Gastrocnemius medialis (tissue), 4 donors: ENCODE results near the gene COL27A1. TPM values are rescaled to one million over a fixed set of nuclear protein-coding genes. Genes with fewer than 3 reads are reported as not detected.
"Not testable (repeated sequence)": the region's sequence is repeated elsewhere in the genome, so short reads cannot be mapped to it uniquely, and the experiment has no call there.

ENCODE experiments used
- ATAC-seq, 2 donors: fragments of 150-250 bp; one replicate each; pipeline ENCODE4 v1.9.1; 2016
- DNase-seq, 2 donors: peaks; one replicate each; pipeline ENCODE4 v3.0.0-alpha.2; 2019
- H3K27ac ChIP-seq, 4 donors: fragments of 200-600 bp; sonication (generic); 1 replicate in 1 of 4; 2 replicates in 3 of 4; pipeline ENCODE4 v1.5.1; 2016 to 2018; ENCODE audit warnings: mild to moderate bottlenecking in 2 of 4, moderate library complexity in 1 of 4
- H3K27me3 ChIP-seq, 3 donors: fragments of 200-600 bp; sonication (generic) in 2 of 3; 1 replicate in 1 of 3; 2 replicates in 2 of 3; pipeline versions ENCODE4 v1.5.1 to v1.6.0; 2016 to 2019; ENCODE audit warnings: mild to moderate bottlenecking in 1 of 3, moderate library complexity in 1 of 3
- H3K36me3 ChIP-seq, 2 donors: fragments of 200-600 bp; sonication (generic) in 1 of 2; one replicate each; pipeline ENCODE4 v1.5.1; 2017 to 2018
- H3K4me1 ChIP-seq, 2 donors: fragments of 200-600 bp; sonication (generic) in 1 of 2; one replicate each; pipeline ENCODE4 v1.5.1; 2016 to 2017; ENCODE audit warnings: mild to moderate bottlenecking in 2 of 2
- H3K4me3 ChIP-seq, 4 donors: fragments of 200-600 bp; sonication (generic) in 3 of 4; 1 replicate in 1 of 4; 2 replicates in 3 of 4; pipeline ENCODE4 v1.5.1; 2016 to 2019; ENCODE audit warnings: mild to moderate bottlenecking in 2 of 4
- H3K9me3 ChIP-seq, 3 donors: fragments of 200-600 bp; sonication (generic) in 2 of 3; 1 replicate in 1 of 3; 2 replicates in 2 of 3; pipeline ENCODE4 v1.5.1; 2016 to 2019
- CTCF ChIP-seq, 5 experiments: fragments of 450-650 bp in 3 of 5; fragments of 200-600 bp in 2 of 5; sonication (generic) in 2 of 5; IDR thresholded peaks in 4 of 5; conservative IDR thresholded peaks in 1 of 5; 1 replicate in 4 of 5; 2 replicates in 1 of 5; pipeline ENCODE4 v1.5.1; 2016 to 2019; ENCODE audit warnings: antibody characterized with exemption in 5 of 5, mild to moderate bottlenecking in 3 of 5, moderate library complexity in 3 of 5
- POLR2A ChIP-seq, 2 donors: fragments of 450-650 bp; IDR thresholded peaks; one replicate each; pipeline ENCODE4 v1.6.1; 2017; ENCODE audit warnings: antibody characterized with exemption in 2 of 2, mild to moderate bottlenecking in 2 of 2, moderate library complexity in 2 of 2
- in situ Hi-C, 4 donors: fragments of 200-750 bp; cut with MboI; loops; one replicate each; pipeline versions ENCODE4 v1.15.0 to v1.8.0; 2017; ENCODE audit warnings: low sequenced_read_pairs in 4 of 4
- intact Hi-C: fragments of 100-400 bp; cut with DNase I; formaldehyde crosslinking; loops from one replicate; pipeline ENCODE4 v1.15.1; 2023; ENCODE audit warnings: low total_unique reads
- total RNA-seq, 4 donors: library from RNA; depleted of rRNA; stranded (reverse); fragments of >200 nt; gene quantifications; one replicate each; pipeline versions ENCODE4 v1.1.0 to v1.2.3, GENCODE V29; 2016

The COL27A1 gene
- total RNA-seq, 4 donors from 2014 or later, result 0.42 to 1.4 (median 0.95) TPM

DNA sequence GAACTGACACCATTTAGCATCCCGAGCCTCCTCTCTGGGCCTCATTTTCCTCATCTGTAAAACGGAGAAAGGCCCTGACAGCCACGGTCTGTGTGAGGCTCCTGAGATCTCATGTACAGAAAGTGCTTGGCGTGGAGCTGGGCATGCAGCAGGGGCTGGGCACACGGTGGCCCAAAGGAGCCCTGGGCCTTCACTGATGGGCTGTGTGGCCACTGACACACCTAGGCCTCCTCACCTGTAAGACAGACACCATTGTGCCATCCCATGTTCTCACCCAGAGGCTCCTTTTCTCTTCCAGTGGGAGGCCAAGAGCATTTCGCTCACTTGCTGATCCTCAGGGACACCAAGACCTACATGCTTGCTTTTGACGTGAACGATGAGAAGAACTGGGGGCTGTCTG, 169.2 kb downstream of the COL27A1 start:
- no peaks in the 10 kb centered on the region for H3K36me3 ChIP-seq
- DNase-seq (no peak), ATAC-seq (no peak)
- in situ Hi-C loops (no loop called here), intact Hi-C loops (no loop called here)
- no peaks in the 10 kb centered on the region for H3K4me1 ChIP-seq
- TF ChIP-seq CTCF (IDR thresholded peaks at IDR 0.05 in 4 of 5, conservative IDR thresholded peaks at IDR 0.05 in 1 of 5) (no peak), POLR2A (IDR thresholded peaks at IDR 0.05) (no peak)
- no peak overlapping the region for H3K4me3 ChIP-seq
- no peak overlapping the region for H3K27ac ChIP-seq
- H3K27me3 ChIP-seq, result peaks cover 0 to 4% (median 0%) of the 10 kb centered on the region in 3 donors
- no peaks in the 10 kb centered on the region for H3K9me3 ChIP-seq

GRCh38 chr9:114324965-114325364, 169.6 kb downstream of the COL27A1 start:
- H3K4me3 ChIP-seq, H3K9me3 ChIP-seq, DNase-seq, in situ Hi-C loops, H3K27me3 ChIP-seq, ATAC-seq, H3K27ac ChIP-seq, H3K36me3 ChIP-seq, intact Hi-C loops, H3K4me1 ChIP-seq: not testable (repeated sequence)

GRCh38 chr9:114325684-114326254, 170.4 kb downstream of the COL27A1 start:
- ATAC-seq, in situ Hi-C loops, H3K27ac ChIP-seq, H3K4me3 ChIP-seq, H3K36me3 ChIP-seq, DNase-seq, H3K9me3 ChIP-seq, H3K4me1 ChIP-seq, intact Hi-C loops, H3K27me3 ChIP-seq: not testable (repeated sequence)

DNA sequence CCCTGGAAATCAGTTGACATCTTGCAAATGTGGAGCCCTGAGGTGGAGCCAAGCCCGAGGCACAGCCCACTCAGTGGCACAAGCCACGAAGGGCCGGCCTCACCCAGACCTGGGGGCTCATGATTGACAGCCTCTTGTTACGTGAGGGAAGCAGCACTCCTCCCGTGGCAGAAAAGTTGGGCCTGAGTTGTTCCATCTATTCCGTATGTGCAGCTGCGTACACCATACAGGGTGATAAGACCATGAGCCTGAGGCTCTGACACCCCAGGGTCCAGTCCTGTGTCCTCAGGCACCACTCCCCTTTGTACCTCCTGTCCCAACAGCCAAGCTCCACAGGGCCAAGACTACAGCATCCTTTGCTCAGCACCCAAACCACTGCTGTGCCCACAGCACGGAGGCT, 172.4 kb downstream of the COL27A1 start:
- intact Hi-C loops, result no loop called here
- Histone ChIP-seq H3K4me1 (no peaks in the 10 kb centered on the region), H3K27me3 (no peaks in the 10 kb centered on the region), H3K9me3 (no peaks in the 10 kb centered on the region), H3K4me3 (no peak overlapping the region), H3K36me3 (no peaks in the 10 kb centered on the region), H3K27ac (no peak overlapping the region)
- DNase-seq (no peak), ATAC-seq (no peak)
- in situ Hi-C loops, result no loop called here
- TF ChIP-seq POLR2A (IDR thresholded peaks at IDR 0.05) (no peak), CTCF (IDR thresholded peaks at IDR 0.05 in 4 of 5, conservative IDR thresholded peaks at IDR 0.05 in 1 of 5) (no peak)

- ATAC-seq, intact Hi-C loops, in situ Hi-C loops, DNase-seq, H3K36me3 ChIP-seq, H3K27ac ChIP-seq, H3K4me3 ChIP-seq, H3K9me3 ChIP-seq, H3K4me1 ChIP-seq, H3K27me3 ChIP-seq: not testable (repeated sequence)
Measured at GRCh38 chr9:114328357-114328820, 173.1 kb downstream of the COL27A1 start.

DNA sequence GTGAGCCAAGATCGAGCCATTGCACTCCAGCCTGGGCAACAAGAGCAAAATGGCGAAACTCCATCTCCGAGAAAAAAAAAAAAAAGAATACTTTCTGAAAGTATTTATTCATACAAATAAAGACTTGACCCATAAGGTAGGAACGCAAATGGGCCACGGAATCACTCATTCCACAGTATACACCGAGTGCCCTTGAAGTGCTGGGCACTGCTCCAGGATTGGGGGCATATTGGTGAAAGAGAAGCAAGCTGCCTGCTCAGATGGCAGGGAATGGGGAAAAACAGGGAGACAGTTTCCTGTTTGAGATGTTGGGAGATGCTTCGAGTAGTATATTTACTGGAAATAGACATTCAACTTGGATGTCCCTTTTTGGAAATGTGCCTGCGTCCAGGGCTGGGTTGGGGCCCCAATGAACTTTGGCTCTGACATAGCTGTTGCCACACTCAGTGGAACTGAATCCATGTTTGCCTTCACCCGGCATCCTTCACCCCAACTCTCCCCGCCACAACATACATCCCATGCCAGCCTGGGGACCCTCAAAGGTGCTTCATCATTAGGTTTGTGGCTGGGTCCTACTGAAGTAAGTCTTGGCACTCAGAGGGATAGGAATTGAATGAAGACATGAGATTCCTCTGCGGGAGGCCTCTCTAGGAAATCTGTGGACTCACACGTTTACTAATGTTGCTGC, 173.7 kb downstream of the COL27A1 start:
- in situ Hi-C loops, H3K27ac ChIP-seq, ATAC-seq, H3K9me3 ChIP-seq, H3K36me3 ChIP-seq, H3K4me1 ChIP-seq, H3K4me3 ChIP-seq, DNase-seq, H3K27me3 ChIP-seq, intact Hi-C loops: not testable (repeated sequence)

- not testable (repeated sequence) for ATAC-seq, H3K4me1 ChIP-seq
Measured at GRCh38 chr9:114329625-114330022, 174.3 kb downstream of the COL27A1 start, which contains the start of gene ORM2. Gene ORM2, plus strand, starts transcription at chr9:114329869. Its CDS starts 36 bp downstream, at chr9:114329905.

More at GRCh38 chr9:114329625-114330022, 174.3 kb downstream of the COL27A1 start, which contains the start of gene ORM2:
- H3K27me3 ChIP-seq, intact Hi-C loops, DNase-seq, H3K9me3 ChIP-seq, H3K36me3 ChIP-seq, in situ Hi-C loops, H3K4me3 ChIP-seq, H3K27ac ChIP-seq: not testable (repeated sequence)
